GM19193 (cell line): ENCODE measurements around the gene SERHL2.
A peak's percentile ranks its signal among the peaks of the same experiment; 100 is the strongest.

Source experiments
- POLR2A ChIP-seq: IDR thresholded peaks from 4 replicates; pipeline ENCODE4 v1.6.1; 2011; ENCODE audit not compliant: insufficient read depth, insufficient read length; ENCODE audit errors: extremely low read depth

SERHL2 gene

DNA sequence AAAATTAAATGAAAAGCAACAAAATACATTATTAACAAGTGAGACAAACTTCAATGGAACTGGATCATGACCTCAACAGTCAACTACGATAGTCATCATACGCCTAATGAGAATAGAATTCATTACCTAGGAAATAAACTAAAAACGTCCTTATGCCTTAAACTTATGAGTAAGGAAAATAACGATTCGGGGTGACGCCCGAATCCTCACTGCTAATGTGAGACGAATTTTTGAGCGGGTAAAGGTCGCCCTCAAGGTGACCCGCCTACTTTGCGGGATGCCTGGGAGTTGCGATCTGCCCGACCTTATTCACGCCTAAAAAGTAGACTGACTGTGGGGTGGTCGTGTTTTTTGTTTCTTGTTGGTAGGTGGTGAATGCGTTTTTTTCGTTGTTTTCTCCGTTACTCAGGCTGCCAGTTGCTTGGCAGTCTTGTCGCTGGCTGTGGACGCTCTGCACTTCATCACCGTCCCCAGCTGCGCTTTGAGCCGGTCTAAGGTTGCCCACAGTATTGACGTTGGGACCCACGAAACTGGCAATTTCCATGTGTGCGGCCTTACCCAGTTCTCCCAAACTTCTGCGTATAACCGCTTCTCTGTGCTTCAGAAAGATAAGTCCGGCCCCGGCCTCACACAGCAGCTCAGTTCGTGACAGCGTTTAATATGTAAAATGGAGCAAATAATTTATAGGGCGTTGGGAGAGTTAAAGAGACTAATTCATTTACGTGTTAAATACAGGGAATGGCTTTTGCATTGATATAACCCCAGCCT lies 61.5 kb downstream of the SERHL2 start:
- peak; percentile 100 for TF ChIP-seq POLR2A

DNA sequence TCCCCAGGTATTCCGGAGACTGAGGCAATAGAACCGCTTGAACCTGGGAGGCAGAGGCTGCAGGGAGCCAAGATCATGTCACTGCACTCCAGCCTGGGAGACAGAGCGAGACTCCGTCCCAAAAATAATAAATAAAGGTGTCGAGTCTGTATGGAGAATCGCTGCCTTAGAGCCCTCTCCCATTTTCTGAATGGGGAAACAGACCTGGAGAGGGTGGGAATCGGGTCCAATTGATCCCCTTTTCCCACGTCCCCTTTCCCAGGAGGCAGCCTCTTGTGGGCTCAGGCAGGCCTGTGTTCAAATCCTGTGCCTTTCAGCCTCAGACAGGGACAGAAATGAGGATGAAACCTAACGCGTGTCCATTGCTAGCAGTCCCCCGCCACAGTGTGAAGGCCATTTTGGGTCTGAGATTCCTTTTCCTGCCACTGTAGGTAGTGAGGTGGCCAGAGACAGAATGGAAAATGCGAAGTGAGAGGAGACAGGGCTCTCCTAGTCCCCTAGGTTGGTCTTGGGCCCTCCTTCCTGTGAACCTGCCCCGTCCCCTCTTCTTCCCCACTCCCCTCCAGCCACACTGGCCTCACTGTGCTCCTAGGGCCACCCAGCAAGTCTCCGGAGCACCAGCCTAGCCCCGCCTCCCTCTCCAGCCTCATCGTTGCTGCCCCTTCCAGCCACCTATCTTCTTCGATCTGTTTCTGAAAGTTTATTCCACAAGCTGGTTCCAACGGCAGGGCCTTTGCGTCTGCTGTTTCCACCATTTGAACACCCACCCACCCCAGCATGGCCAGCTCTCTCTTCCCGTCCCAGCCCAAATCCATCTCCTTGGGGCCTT lies 63.6 kb downstream of the SERHL2 start:
- TF ChIP-seq POLR2A, result no peak

DNA sequence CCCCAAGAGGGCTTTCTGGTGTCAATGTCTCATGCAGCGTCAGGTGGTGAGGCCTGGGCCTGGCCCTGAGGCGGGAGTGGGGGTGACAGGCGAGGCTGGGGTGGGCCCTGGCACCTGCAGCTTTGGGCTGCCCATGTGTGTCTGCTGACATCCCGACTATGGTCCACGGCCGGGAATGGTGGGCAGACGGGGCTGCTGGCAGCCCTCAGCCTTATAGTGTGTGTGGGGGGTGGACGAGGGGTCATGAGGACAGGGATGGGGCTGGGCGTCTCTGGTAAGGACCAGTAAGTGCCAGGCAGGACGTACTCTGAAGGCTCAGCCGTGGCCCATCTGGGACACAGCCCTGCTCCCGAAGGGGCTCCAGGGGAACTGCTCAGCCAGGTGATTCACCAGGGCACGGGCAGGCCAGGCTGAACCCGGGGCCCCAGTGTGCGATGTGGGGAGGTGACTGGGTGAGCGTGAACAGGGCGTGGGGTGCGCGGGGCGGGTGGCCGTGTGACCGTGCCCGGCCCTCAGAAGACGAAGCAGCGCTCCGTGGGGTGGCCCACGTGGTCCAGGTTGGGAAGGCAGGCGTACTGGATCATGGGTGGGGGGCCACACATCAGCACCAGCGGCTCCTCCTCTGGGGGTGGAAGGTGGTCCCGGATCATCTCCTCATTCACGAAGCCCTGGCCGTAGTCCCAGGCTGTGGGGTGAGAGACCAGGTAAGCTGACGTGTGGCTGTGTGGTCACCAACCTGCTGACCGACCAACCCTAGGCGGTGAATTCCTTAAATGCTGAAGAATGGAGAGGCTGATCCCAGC lies 65.7 kb downstream of the SERHL2 start:
- no peak for TF ChIP-seq POLR2A

DNA sequence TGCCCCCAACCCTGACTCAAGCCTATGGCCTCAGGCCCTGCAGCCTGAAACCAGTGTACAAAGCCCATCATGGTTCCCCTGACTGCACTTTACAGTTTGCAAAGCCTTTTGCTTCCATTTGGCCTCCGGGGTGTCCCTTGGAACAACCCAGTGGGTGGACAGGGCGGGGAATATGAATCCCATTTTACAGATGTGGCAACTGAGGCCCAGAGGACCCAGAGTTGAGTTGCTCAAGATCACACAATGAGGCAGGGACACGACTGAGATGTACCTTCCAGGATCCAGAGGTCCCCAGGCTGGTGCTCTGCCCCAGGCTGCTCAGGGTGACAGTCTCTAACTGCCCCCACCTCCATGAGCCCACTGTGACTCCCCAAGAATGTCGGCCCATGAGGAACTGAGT lies 66.3 kb downstream of the SERHL2 start:
- no peak for TF ChIP-seq POLR2A

DNA sequence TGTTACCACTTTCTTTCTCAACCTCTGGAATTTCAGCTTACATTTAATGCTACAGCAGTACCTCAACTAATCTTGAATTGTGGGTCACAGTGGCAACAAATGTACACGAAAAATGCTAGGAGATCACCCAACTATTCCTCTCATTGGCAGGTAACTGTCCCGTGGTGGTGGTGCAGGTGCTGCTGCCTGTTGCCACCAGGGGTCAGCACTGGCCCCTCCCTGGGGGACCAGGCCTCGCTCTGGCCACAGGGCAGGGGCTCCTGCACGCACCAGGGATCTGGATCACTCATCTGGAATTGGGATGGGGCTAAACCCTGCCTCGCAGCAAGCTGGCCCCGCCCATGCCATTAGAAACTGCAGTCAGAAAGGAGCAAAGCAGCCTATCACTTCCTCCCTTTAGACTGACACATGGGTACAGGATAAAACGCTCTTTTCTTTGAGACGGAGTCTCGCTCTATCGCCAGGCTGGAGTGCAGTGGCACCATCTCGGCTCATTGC lies 67.8 kb downstream of the SERHL2 start:
- TF ChIP-seq POLR2A, result no peak

DNA sequence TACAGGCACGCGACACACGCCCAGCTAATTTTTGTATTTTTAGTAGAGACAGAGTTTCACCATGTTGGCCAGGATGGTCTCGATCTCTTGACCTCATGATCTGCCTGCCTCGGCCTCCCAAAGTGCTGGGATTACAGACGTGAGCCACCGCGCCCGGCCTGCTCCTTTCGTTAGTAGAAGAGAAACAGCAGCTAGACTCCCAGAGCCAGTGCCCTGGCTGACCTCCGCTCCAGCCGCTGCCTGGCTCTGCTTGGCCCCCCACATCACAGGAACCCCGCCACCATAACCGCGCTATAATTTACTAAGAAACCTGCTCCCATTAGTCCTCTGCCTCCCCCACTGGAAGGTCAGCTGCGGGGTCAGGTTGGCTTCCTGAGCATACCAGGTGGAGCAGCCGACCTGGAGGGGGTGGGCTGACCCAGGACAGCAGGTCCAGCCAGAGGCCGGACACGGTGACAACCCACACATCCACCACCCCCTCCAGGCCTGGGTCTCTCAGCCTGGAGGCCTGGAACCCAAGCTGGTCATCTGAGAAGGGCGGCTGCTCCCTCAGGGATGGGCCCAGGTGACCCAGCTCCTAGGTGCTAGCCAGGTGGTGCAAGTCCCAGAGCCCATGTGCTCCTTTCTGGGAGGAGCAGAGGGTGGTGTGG lies 68.4 kb downstream of the SERHL2 start:
- TF ChIP-seq POLR2A, result no peak

DNA sequence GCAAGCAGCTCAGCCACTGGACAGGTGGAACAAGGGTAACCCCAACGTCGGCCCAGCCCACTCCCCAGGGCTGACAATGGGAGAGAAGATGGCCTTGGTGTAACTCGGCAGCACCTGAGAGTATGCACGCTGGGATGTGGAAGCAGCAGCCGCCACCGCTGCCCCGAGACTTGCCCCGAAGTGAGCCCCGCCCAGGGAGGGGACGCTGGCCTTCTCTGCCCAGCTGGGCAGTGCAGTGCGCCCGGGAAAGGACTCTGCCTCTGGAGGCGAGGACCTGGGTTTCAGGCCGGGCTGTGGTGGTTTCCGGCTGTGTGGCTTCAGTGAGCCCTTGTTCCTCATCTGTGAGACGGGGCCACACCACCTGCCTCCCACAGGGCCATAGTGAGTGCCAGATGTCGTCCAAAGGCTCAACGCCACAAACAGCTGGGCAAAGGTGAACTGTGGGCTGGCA lies 69.6 kb downstream of the SERHL2 start:
- no peak for TF ChIP-seq POLR2A
